T47D (cell line): Measurements from ENCODE around the gene UBASH3B.
"Not testable (repeated sequence)": the region's sequence is repeated elsewhere in the genome, so short reads cannot be mapped to it uniquely, and the experiment has no call there.

Experiments
- DNase-seq, 2 experiments: peaks; one replicate each; pipeline versions ENCODE4 v3.0.0 to v3.0.0-alpha.2; 2011 to 2012; ENCODE audit warnings: low read depth in 1 of 2, low spot score in 1 of 2
- JUND ChIP-seq: IDR thresholded peaks from 2 replicates; pipeline ENCODE4 v1.6.1; 2012; ENCODE audit warnings: low read depth
- in situ Hi-C: cut with HindIII; loops from 2 replicates; pipeline ENCODE4 v1.10.0; 2016; ENCODE audit warnings: low sequenced_read_pairs, low pct_unique_long_range_greater_than_20kb

The UBASH3B gene

GRCh38 chr11:122821169-122821568 lies 165.6 kb downstream of the UBASH3B start:
- no peak for DNase-seq
- no peak for TF ChIP-seq JUND
- in situ Hi-C loops, result no loop called here

GRCh38 chr11:122822241-122822640 lies 166.7 kb downstream of the UBASH3B start:
- TF ChIP-seq JUND, result no peak
- in situ Hi-C loops, result no loop called here
- DNase-seq, result no peak

DNA sequence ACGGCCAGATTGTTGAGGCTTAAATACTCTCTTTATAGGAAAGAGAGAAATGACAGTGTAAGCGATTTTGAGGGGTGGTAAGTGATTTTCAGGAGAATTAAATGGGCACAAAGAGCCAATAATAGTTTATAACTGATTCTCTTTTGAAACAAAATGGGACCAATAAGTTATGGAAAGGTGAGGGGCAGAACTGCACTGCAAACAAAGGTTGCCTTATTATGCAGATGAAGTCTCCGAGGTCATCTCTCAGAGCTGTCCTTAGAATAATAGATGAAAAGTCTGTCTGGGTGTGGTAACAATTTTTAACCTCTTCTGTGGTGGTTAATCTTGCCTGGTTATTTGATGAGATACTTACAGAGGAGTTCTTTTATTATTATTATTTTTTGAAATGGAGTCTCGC lies 168.0 kb downstream of the UBASH3B start:
- no peak for TF ChIP-seq JUND
- no peak for DNase-seq
- in situ Hi-C loops, result no loop called here

DNA sequence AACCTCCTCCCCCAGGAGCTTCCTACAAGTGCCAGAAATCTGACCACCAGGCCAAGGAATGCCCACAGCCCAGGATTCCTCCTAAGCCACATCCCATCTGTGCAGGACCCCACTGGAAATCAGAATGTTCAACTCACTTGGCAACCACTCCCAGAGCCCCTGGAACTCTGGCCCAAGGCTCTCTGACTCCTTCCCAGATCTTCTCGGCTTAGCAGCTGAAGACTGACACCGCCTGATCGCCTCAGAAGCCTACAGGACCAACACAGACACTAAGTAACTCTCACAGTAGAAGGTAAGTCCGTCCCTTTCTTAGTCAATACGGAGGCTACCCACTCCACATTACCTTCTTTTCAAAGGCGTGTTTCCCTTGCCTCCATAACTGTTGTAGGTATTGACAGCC lies 173.8 kb downstream of the UBASH3B start:
- in situ Hi-C loops, DNase-seq: not testable (repeated sequence)

DNA sequence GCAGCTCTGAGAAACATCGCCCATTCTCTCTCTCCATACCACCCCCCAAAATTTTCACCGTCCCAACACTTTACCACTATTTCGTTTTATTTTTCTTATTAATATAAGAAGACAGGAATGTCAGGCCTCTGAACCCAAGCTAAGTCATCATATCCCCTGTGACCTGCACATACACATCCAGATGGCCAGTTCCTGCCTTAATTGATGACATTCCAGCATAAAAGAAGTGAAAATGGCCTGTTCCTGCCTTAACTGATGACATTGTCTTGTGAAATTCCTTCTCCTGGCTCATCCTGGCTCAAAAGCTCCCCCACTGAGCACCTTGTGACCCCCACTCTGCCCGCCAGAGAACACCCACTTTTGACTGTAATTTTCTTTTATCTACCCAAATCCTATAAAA lies 176.8 kb downstream of the UBASH3B start:
- DNase-seq, in situ Hi-C loops: not testable (repeated sequence)

DNA sequence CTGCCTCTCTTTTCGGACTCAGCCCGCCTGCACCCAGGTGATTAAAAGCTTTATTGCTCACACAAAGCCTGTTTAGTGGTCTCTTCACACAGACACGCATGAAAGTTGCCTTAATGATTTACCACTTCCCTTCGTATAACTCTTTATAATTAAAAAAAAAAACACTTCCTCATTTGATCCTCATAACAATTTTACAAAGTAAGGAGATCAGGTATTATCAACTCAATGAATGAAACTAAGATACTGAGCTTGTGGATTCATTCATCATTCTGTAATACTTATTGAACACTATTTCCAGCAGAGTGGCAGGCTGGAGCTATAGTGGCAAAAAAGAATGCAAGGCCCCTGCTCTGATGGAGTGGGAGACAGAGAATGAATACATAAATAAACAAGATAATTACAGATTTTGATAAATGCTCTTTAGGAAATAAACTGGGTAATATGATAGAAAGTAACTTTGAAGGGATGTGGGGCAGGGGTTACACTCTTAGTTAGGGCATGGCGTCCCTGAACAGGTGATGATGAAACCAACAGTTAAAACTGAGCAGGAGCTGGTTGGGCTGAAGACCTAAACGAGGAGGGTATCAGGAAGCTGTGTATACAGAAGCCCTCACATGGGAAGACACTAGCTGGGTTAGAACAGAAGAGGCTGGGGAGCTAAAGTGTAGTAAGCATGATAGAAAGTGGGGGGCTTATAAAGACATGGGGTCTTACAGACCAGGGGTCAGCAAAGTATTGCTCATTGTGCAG lies 177.4 kb downstream of the UBASH3B start:
- no peak for DNase-seq
- TF ChIP-seq JUND, result no peak
- in situ Hi-C loops, result no loop called here

DNA sequence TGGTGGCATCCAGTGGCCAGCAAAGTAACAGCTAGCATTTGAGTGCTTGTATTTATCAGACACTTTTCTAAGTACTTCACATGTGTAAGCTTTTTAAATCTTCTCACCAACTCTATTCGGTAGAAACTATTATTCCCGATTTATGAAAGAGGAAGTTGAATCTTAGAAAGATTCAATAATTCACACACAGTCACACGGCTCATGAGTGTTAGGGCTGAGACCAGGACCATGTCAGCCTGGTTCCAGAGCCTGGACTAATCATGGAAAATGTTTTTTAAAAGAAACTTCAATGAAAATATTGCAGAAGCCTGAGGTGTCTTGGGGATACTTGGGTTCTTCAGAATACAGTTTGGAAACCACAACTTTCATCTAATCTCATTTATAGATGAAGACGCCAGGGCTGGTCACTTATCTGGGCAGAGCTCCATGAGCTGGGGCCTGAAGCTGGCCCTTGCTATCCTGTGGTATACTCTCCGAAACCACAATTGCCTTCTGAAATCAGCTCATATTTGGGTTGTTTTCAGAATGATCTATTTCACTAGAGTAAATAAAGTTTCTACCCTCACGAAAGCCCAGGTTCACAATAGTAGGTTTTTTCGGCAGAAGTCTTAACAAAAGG lies 178.4 kb downstream of the UBASH3B start:
- in situ Hi-C loops, result no loop called here
- DNase-seq, result no peak
- TF ChIP-seq JUND, result no peak

- in situ Hi-C loops, result no loop called here
- no peak for DNase-seq
- TF ChIP-seq JUND, result no peak
Observed at GRCh38 chr11:122836916-122837315, 181.4 kb downstream of the UBASH3B start.

GRCh38 chr11:122837528-122838346 lies 182.2 kb downstream of the UBASH3B start:
- no peak for DNase-seq
- in situ Hi-C loops, result no loop called here
- no peak for TF ChIP-seq JUND

- DNase-seq, result no peak
- in situ Hi-C loops, result no loop called here
- no peak for TF ChIP-seq JUND
Observed at GRCh38 chr11:122843281-122844141, 188.0 kb downstream of the UBASH3B start.

DNA sequence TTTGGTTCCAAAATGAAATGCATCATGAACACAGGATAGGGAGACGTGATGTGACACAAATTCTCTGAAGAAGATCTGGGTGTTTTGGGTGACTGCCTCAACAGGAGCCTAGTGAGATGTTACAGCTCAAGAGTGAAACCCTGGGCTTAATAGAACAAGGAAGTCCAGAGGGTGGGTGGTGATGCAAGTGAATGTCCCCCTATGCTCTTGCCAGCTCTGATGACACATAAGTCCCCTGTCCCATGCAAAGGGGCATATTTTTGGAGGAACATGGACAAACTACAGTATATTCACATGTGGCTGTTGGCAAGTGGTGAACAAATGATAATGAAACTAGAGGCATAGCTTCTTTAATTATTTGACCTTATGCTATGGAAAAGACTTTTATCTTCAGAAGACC lies 191.9 kb downstream of the UBASH3B start:
- TF ChIP-seq JUND, result no peak
- in situ Hi-C loops, result no loop called here

DNA sequence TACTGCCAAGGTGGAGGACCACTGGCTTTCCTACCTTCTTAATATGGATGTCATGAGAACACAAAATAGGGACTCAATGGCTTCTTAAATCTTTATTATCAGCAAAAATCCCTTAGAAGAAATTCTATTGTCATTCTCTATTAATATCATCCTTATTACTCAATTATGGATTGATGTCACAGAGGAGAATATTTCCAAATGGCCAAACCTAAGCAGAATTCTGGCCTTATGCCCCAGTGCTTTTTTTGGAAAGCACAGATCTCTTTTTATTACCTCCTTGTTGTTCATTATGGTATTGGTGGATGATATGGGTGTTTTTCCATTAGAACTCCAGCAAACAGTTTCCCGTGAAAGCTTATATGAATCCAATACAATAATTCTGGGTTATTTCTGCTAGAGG lies 192.7 kb downstream of the UBASH3B start:
- in situ Hi-C loops, result no loop called here
- no peak for DNase-seq
- TF ChIP-seq JUND, result no peak

More for the DNA sequence above, 191.9 kb downstream of the UBASH3B start:
- DNase-seq, result no peak
